Small intestine (tissue), 16 donors: ENCODE results near the gene CARD9. TPM values are rescaled to one million over a fixed set of nuclear protein-coding genes. Genes with fewer than 3 reads are reported as not detected.

Experiments
- DNase-seq, 2 donors: peaks; one replicate each; pipeline versions ENCODE4 v3.0.0 to v3.0.0-alpha.2; 2013
- FAIRE-seq: peaks from 2 replicates; lab custom pipeline; 2012; peaks lifted over from hg19 to GRCh38; lab: Jason Lieb, UNC
- H3K27ac ChIP-seq, 3 donors: one replicate each; pipeline ENCODE4 v1.5.1; 2013; ENCODE audit warnings: low read length in 2 of 3, mild to moderate bottlenecking in 2 of 3, control low read depth in 1 of 3, inconsistent platforms in 1 of 3, low read depth in 1 of 3, moderate library complexity in 1 of 3
- H3K27me3 ChIP-seq, 3 donors: one replicate each; pipeline ENCODE4 v1.6.1; 2013; ENCODE audit warnings: low read length in 3 of 3, inconsistent platforms in 1 of 3; ENCODE audit not compliant: control insufficient read depth in 3 of 3, insufficient read depth in 3 of 3
- H3K36me3 ChIP-seq, 3 donors: one replicate each; pipeline ENCODE4 v1.6.1; 2013; ENCODE audit warnings: low read length in 3 of 3, inconsistent platforms in 1 of 3, low read depth in 1 of 3, mild to moderate bottlenecking in 1 of 3, moderate library complexity in 1 of 3; ENCODE audit not compliant: control insufficient read depth in 3 of 3, insufficient read depth in 2 of 3
- H3K4me1 ChIP-seq, 3 donors: one replicate each; pipeline ENCODE4 v1.6.1; 2013; ENCODE audit warnings: low read length in 2 of 3, inconsistent platforms in 1 of 3, low read depth in 1 of 3, mild to moderate bottlenecking in 1 of 3, moderate library complexity in 1 of 3; ENCODE audit not compliant: control insufficient read depth in 3 of 3, insufficient read depth in 2 of 3
- H3K4me3 ChIP-seq, 3 donors: one replicate each; pipeline ENCODE4 v1.5.1; 2013; ENCODE audit warnings: low read length in 3 of 3, control low read depth in 1 of 3, inconsistent platforms in 1 of 3, low read depth in 1 of 3, mild to moderate bottlenecking in 1 of 3, moderate library complexity in 1 of 3
- H3K9me3 ChIP-seq, 2 donors: one replicate each; pipeline ENCODE4 v1.6.1; 2013; ENCODE audit warnings: low read depth in 1 of 2, low read length in 1 of 2; ENCODE audit not compliant: control insufficient read depth in 2 of 2, insufficient read depth in 1 of 2
- WGBS, 3 donors: extraction: QIAGEN DNeasy Blood & Tissue Kit; methylation state at CpG; one replicate each; pipeline ENCODE4 v1.1.7; 2013; 5-methylcytosine and 5-hydroxymethylcytosine counted together
- long read RNA-seq, 10 donors: transcript quantifications; one replicate each; lab custom pipeline, GENCODE V29; 2026
- polyA plus RNA-seq, 4 donors: library from polyadenylated mRNA; stranded (reverse) in 3 of 4; unstranded in 1 of 4; fragments of 200-250 nt in 3 of 4; fragments of 120-200 nt in 1 of 4; gene quantifications; one replicate each; pipeline versions ENCODE4 v1.2.1 to v1.2.3, GENCODE V29; 2013
- donor health status: healthy with polysubstance abuse.
- donor health status: control.
- donor health status: control.
- donor health status: Bipolar disorder and iron deficiency.
- donor health status: healthy.

Gene CARD9, protein sequence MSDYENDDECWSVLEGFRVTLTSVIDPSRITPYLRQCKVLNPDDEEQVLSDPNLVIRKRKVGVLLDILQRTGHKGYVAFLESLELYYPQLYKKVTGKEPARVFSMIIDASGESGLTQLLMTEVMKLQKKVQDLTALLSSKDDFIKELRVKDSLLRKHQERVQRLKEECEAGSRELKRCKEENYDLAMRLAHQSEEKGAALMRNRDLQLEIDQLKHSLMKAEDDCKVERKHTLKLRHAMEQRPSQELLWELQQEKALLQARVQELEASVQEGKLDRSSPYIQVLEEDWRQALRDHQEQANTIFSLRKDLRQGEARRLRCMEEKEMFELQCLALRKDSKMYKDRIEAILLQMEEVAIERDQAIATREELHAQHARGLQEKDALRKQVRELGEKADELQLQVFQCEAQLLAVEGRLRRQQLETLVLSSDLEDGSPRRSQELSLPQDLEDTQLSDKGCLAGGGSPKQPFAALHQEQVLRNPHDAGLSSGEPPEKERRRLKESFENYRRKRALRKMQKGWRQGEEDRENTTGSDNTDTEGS
- 1 to 10 TPM; 1.8 to 3.8 (median 2.3) TPM for polyA plus RNA-seq
- long read RNA-seq, donor 1, result 0 reads
- long read RNA-seq, donor 2, result 0 reads
- long read RNA-seq, donor 3, result 0 reads
- long read RNA-seq, donor 4, result 0 reads
- long read RNA-seq, donor 5, result 0 reads
- long read RNA-seq, donor 6, result 0 reads
- long read RNA-seq, donor 7, result 0 reads
- long read RNA-seq, donor 8, result 0 reads
- long read RNA-seq, donor 9, result 0 reads
- long read RNA-seq, donor 10, partial matches to known transcripts, result 0 of 2 reads
- long read RNA-seq, donor 10, other reads (novel, unspliced or antisense), result 0 of 2 reads

GRCh38 chr9:136373300-136374182, at the start of gene CARD9:
CARD9 (minus strand) TSS chr9:136373669; CDS start chr9:136372078, 1,591 bp downstream.
- Histone ChIP-seq H3K4me1 (peaks cover 0 to 27% (median 2%) of the 10 kb centered on the region in 3 donors), H3K27me3 (no peaks in the 10 kb centered on the region), H3K9me3 (no peaks in the 10 kb centered on the region), H3K4me3 (peak within 1 kb of the TSS in 1 of 3 donors; percentile 7), H3K36me3 (peaks cover 0 to 53% (median 0%) of the 10 kb centered on the region in 3 donors), H3K27ac (no peak within 1 kb of the TSS)
- 58 to 70% (median 67%) methylated on average over 23 to 27 of the region's 27 CpGs for WGBS, 3 donors
- no peak for DNase-seq
- no peak for FAIRE-seq

DNA sequence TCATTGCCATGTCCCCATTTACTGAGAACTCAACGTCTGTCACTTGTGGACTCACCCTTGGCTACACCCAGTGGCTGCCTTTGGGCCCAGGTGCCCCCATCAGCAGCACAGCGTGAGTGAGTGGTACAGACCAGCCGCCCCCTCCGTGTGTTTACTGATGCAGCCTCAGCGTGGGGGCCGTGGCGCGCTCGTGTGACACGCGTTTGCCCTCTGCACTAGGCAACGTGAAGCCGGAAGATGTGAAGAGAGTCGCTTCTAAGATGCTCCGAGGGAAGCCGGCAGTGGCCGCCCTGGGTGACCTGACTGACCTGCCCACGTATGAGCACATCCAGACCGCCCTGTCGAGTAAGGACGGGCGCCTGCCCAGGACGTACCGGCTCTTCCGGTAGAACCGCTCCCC, 49.4 kb upstream of the CARD9 start:
- DNase-seq (no peak), FAIRE-seq (no peak)
- H3K4me1 ChIP-seq, result no peaks in the 10 kb centered on the region
- H3K9me3 ChIP-seq, result no peaks in the 10 kb centered on the region
- H3K27me3 ChIP-seq, result no peaks in the 10 kb centered on the region
- no peak overlapping the region for H3K27ac ChIP-seq
- no peak overlapping the region for H3K4me3 ChIP-seq
- H3K36me3 ChIP-seq, result peaks cover 18 to 87% (median 29%) of the 10 kb centered on the region in 3 donors
- 96 to 98% (median 97%) methylated on average over 26 of the region's 26 CpGs for WGBS, 3 donors

- Histone ChIP-seq H3K4me3 (no peak overlapping the region), H3K27ac (no peak overlapping the region), H3K36me3 (peaks cover 18 to 93% (median 36%) of the 10 kb centered on the region in 3 donors), H3K27me3 (no peaks in the 10 kb centered on the region), H3K9me3 (no peaks in the 10 kb centered on the region), H3K4me1 (no peaks in the 10 kb centered on the region)
- DNase-seq (no peak), FAIRE-seq (no peak)
- 86 to 94% (median 87%) methylated on average over 19 to 21 of the region's 21 CpGs for WGBS, 3 donors
These were observed 48.3 kb upstream of the CARD9 start for GRCh38 chr9:136421791-136422190.

GRCh38 chr9:136419092-136419420, 45.6 kb upstream of the CARD9 start:
- H3K4me1 ChIP-seq, result no peaks in the 10 kb centered on the region
- H3K36me3 ChIP-seq, result peaks cover 21 to 95% (median 31%) of the 10 kb centered on the region in 3 donors
- DNase-seq (no peak), FAIRE-seq (no peak)
- no peak overlapping the region for H3K27ac ChIP-seq
- no peaks in the 10 kb centered on the region for H3K9me3 ChIP-seq
- WGBS, 3 donors, result 89 to 95% (median 90%) methylated on average over 11 to 12 of the region's 12 CpGs
- no peak overlapping the region for H3K4me3 ChIP-seq
- no peaks in the 10 kb centered on the region for H3K27me3 ChIP-seq

GRCh38 chr9:136418182-136419091, 45.0 kb upstream of the CARD9 start:
- H3K9me3 ChIP-seq, result no peaks in the 10 kb centered on the region
- no peaks in the 10 kb centered on the region for H3K4me1 ChIP-seq
- 86 to 92% (median 89%) methylated on average over 47 to 48 of the region's 48 CpGs for WGBS, 3 donors
- H3K36me3 ChIP-seq, result peaks cover 16 to 95% (median 29%) of the 10 kb centered on the region in 3 donors
- FAIRE-seq (no peak), DNase-seq (peak in 1 of 2 donors; percentile 10)
- no peaks in the 10 kb centered on the region for H3K27me3 ChIP-seq
- H3K4me3 ChIP-seq, result no peak overlapping the region
- no peak overlapping the region for H3K27ac ChIP-seq

- DNase-seq, result no peak
- peaks cover 15 to 88% (median 21%) of the 10 kb centered on the region in 3 donors for H3K36me3 ChIP-seq
- no peak overlapping the region for H3K4me3 ChIP-seq
- no peaks in the 10 kb centered on the region for H3K27me3 ChIP-seq
- WGBS, 3 donors, result 89 to 94% (median 93%) methylated on average over 19 of the region's 19 CpGs
- no peaks in the 10 kb centered on the region for H3K9me3 ChIP-seq
- no peak for FAIRE-seq
- H3K27ac ChIP-seq, result no peak overlapping the region
- peaks cover 0 to 1% (median 0%) of the 10 kb centered on the region in 3 donors for H3K4me1 ChIP-seq
These were observed 43.4 kb upstream of the CARD9 start for GRCh38 chr9:136416914-136417313.

DNA sequence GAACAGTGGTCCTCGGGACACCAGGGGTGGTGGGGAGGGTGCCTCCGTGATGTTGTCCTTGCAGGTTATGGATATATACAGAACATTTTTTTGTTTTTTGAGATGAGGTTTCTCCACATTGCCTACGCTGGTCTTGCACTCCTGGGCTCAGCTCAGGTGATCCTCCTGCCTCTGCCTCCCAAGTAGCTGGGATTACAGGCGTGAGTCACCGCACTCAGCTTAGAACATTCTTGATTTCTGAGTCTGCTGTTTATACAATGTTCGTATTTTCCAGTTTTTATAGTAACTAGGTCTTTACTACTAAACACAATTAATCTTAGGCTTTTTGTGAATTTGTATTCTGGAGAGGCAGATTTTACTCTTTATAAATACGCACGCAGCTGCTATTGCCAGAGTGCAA, 43.0 kb upstream of the CARD9 start:
- Histone ChIP-seq H3K36me3 (peaks cover 15 to 86% (median 17%) of the 10 kb centered on the region in 3 donors), H3K4me1 (peaks cover 0 to 5% (median 0%) of the 10 kb centered on the region in 3 donors), H3K27ac (no peak overlapping the region), H3K4me3 (no peak overlapping the region), H3K9me3 (no peaks in the 10 kb centered on the region), H3K27me3 (no peaks in the 10 kb centered on the region)
- FAIRE-seq, result no peak
- no peak for DNase-seq
- WGBS, 3 donors, result 95 to 98% (median 96%) methylated on average over 8 of the region's 8 CpGs
